Right atrium auricular region (tissue), 2 donors: ENCODE results near the gene GLRX5. TPM values are rescaled to one million over a fixed set of nuclear protein-coding genes. Genes with fewer than 3 reads are reported as not detected.

Source experiments
- DNase-seq: peaks from one replicate; pipeline ENCODE4 v3.0.0-alpha.2; 2019; ENCODE audit warnings: low spot score
- H3K27ac ChIP-seq, 2 donors: fragments of 200-600 bp; sonication (generic); 1 replicate in 1 of 2; 2 replicates in 1 of 2; pipeline ENCODE4 v1.5.1; 2016 to 2019
- H3K27me3 ChIP-seq, 2 donors: fragments of 200-600 bp; sonication (generic); one replicate each; pipeline versions ENCODE4 v1.5.1 to v1.6.0; 2017 to 2019
- H3K36me3 ChIP-seq: fragments of 200-600 bp; sonication (generic); one replicate; pipeline ENCODE4 v1.5.1; 2016
- H3K4me1 ChIP-seq, 2 donors: fragments of 200-600 bp; sonication (generic); one replicate each; pipeline versions ENCODE4 v1.5.1 to v1.6.0; 2017 to 2019
- H3K4me3 ChIP-seq, 2 donors: fragments of 200-600 bp; sonication (generic); 1 replicate in 1 of 2; 2 replicates in 1 of 2; pipeline ENCODE4 v1.5.1; 2017 to 2019; ENCODE audit warnings: mild to moderate bottlenecking in 1 of 2, moderate library complexity in 1 of 2
- H3K9me3 ChIP-seq, 2 donors: fragments of 200-600 bp; sonication (generic); one replicate each; pipeline ENCODE4 v1.5.1; 2019
- CTCF ChIP-seq, 2 donors: fragments of 200-600 bp; sonication (generic); IDR thresholded peaks; one replicate each; pipeline ENCODE4 v1.5.1; 2019; ENCODE audit warnings: antibody characterized with exemption in 2 of 2
- total RNA-seq, 2 donors: library from RNA; depleted of rRNA; stranded (reverse); fragments of >200 nt; gene quantifications; one replicate each; pipeline ENCODE4 v1.1.0, GENCODE V29; 2016

Gene GLRX5
- total RNA-seq, 2 donors from 2014 or later: 54.0 to 58.9 TPM

- Histone ChIP-seq H3K27ac (no peak overlapping the region), H3K27me3 (no peaks in the 10 kb centered on the region), H3K9me3 (no peaks in the 10 kb centered on the region), H3K4me3 (no peak overlapping the region), H3K4me1 (peaks cover 0 to 55% of the 10 kb centered on the region in 2 donors), H3K36me3 (no peaks in the 10 kb centered on the region)
- TF ChIP-seq CTCF (IDR thresholded peaks at IDR 0.05): no peak
- no peak for DNase-seq
Observed at GRCh38 chr14:95511687-95512086, 23.2 kb upstream of the GLRX5 start.

- H3K27ac ChIP-seq: no peak overlapping the region
- no peak for TF ChIP-seq CTCF (IDR thresholded peaks at IDR 0.05)
- no peaks in the 10 kb centered on the region for H3K27me3 ChIP-seq
- no peaks in the 10 kb centered on the region for H3K9me3 ChIP-seq
- H3K4me3 ChIP-seq: no peak overlapping the region
- DNase-seq: no peak
- no peaks in the 10 kb centered on the region for H3K36me3 ChIP-seq
- peaks cover 0 to 55% of the 10 kb centered on the region in 2 donors for H3K4me1 ChIP-seq
Observed at GRCh38 chr14:95513291-95513690, 21.6 kb upstream of the GLRX5 start.

GRCh38 chr14:95514131-95515079, 20.4 kb upstream of the GLRX5 start:
- TF ChIP-seq CTCF (IDR thresholded peaks at IDR 0.05): no peak
- H3K4me1 ChIP-seq: peaks cover 0 to 58% of the 10 kb centered on the region in 2 donors
- no peaks in the 10 kb centered on the region for H3K9me3 ChIP-seq
- H3K27me3 ChIP-seq: no peaks in the 10 kb centered on the region
- DNase-seq: no peak
- H3K36me3 ChIP-seq: no peaks in the 10 kb centered on the region
- H3K27ac ChIP-seq: peak overlapping the region; percentile 88 to 97
- peak overlapping the region in 1 of 2 donors; percentile 76 for H3K4me3 ChIP-seq

- no peaks in the 10 kb centered on the region for H3K36me3 ChIP-seq
- no peak for DNase-seq
- no peak for TF ChIP-seq CTCF (IDR thresholded peaks at IDR 0.05)
- H3K9me3 ChIP-seq: no peaks in the 10 kb centered on the region
- no peaks in the 10 kb centered on the region for H3K27me3 ChIP-seq
- H3K4me3 ChIP-seq: peak overlapping the region; percentile 76 to 80
- peaks cover 0 to 60% of the 10 kb centered on the region in 2 donors for H3K4me1 ChIP-seq
- H3K27ac ChIP-seq: peak overlapping the region; percentile 88 to 97
Observed at GRCh38 chr14:95515080-95515489, 19.8 kb upstream of the GLRX5 start.

- Histone ChIP-seq H3K4me3 (peak overlapping the region; percentile 76 to 80), H3K9me3 (no peaks in the 10 kb centered on the region), H3K4me1 (peaks cover 0 to 64% of the 10 kb centered on the region in 2 donors), H3K27ac (peak overlapping the region; percentile 88 to 97), H3K27me3 (no peaks in the 10 kb centered on the region), H3K36me3 (no peaks in the 10 kb centered on the region)
- TF ChIP-seq CTCF (IDR thresholded peaks at IDR 0.05): peak in 1 of 2 donors; percentile 53
- DNase-seq: no peak
Observed at GRCh38 chr14:95515596-95516552, 19.0 kb upstream of the GLRX5 start.
